Measurements from ENCODE around the gene KIF1A.

Gene KIF1A

DNA sequence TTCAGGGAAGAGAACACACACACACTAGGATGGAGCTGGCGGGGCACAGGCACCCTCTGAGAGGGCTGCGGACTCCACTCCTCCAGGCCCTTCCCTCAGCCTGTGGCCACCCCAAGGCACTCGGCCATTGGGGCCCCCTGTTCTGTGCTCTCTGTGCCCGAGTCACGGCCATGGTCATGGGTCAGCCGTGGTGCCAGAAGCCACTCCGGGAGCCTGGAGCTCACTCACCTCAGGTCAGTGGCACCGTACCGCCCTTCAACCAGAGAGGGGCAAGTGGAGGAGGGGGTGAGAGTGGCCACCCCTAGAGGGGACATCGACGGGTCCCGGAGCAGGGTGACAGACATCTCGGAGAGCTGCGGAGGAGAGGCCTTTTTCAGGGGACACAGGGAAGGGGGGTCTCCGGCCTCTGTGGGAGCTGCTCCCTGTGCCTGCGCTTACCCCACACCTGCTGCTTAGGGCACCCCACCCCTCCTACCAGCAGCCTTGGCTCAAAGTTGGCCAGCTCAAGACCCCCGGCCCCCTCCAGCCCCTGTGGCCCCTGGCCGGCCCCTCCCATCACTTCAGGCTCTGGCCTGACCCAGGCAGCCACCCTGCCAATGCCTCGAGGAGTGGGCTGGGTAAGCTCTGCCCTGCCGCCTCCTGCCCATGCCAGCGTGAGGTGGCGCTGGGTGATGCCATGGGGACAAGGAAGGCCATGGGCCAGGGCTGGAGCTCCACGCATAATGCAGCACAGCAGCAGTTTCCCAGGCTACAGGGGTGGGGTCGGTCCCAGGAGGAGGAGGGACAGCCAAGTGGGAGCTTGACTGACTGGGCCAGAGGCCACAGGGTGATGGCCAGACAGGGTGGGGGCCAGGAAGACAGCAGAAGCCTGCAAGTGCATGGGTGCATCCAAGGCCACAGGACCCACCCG, 99.1 kb downstream of the KIF1A start:
- no peak for DNase-seq (ENCODE audit: low read depth in 2 of 3, low spot score in 1 of 3)

- DNase-seq (ENCODE audit: low read depth in 2 of 3, low spot score in 1 of 3): no peak
Observed at GRCh38 chr2:240719676-240720545, 100.1 kb downstream of the KIF1A start.

DNA sequence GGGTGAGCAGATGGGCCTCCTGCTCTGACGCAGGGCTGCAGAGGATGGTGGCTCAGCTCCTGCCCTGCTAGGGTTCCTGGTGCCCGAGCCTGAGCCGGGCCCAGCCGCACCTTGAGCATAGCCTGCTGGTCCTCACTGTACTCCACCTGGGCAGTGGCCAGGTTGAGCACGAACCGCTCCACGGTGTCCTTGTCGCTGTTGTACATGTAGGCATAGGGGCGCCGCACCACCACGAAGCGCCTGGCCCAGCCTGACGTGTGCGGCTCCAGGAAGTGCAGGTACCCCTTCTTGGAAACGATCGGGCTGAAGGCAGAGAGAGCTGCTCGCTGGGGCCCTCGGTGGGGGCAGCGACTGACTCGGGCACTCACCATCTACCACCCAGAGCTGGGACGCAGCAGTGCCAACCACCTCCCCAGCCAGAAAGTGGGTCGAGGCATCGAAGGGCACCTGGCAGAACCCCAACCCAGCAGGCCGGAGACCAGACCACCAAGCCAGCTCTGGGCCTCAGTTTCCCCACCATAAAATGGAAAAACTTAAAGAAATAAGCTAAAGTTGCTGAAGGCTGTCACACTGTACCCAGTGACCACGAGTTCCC, 101.0 kb downstream of the KIF1A start:
- DNase-seq (ENCODE audit: low read depth in 2 of 3, low spot score in 1 of 3): no peak

DNA sequence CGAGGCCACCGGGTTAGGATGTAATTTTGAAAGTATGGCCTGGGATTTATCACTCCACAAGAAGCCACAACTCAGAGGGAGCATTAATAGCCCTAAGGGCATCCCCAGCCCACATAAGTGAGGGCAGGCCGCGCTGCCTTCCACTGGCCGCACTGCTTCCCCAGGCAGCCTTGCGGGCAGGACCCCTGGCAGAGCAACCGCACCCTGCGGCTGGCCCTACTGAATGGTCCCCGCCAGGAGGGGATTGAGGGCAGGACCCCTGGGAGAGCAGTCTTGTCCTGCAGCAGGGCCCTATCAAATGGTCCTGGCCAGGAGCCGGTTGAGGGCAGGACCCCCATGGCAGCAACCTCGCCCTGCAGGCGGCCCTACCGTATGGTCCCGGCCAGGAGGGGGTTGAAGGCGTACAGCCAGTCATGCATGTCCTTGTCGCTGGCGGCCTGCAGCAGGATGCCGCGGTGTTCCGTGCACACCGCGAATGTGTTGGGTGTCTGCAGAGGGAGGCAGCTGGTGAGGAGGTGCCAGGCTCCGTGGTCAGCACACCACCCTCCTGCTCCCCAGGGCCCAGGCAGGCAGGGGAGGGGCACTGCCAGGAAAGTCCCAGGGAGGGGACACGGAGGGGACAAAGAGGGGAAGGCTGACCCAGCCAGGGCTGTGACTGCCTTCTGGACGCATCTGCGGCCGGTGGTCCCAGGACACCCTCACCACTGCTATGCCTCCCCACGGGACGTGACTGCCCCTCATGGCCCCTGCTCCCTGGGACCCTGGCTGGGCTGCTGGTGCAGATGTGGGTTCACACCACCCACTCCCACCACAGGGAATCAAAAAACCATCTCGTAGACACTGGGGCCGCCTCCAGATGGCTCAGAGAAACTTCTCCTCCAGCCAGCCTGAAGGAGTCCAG, 102.1 kb downstream of the KIF1A start:
- DNase-seq (ENCODE audit: low read depth in 2 of 3, low spot score in 1 of 3): no peak

DNA sequence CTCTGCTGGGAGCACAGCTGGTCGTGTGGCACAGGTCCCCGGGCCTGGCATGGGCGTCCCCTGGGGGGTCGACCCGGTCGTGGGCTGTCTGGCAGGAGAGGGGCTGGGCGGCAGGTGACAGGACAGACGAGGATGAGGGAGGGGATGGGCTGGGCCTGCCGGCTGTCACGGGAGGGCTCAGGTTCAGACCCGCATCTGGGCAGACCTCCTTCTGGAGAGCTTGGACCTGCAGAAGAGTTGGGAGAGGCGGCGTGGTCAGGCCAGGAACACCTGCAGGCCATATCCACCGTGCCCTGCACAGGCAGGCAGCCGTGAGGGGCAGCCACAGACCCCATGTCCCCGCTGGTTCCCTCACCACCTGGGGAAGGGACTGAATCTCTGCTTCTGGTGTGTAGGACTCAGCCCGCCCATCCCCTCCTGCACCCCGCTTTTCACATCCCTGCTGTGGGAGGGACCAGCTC, 102.8 kb downstream of the KIF1A start:
- no peak for DNase-seq (ENCODE audit: low read depth in 2 of 3, low spot score in 1 of 3)

- DNase-seq (ENCODE audit: low read depth in 2 of 3, low spot score in 1 of 3): no peak
Observed at GRCh38 chr2:240716130-240716798, 103.8 kb downstream of the KIF1A start.

DNA sequence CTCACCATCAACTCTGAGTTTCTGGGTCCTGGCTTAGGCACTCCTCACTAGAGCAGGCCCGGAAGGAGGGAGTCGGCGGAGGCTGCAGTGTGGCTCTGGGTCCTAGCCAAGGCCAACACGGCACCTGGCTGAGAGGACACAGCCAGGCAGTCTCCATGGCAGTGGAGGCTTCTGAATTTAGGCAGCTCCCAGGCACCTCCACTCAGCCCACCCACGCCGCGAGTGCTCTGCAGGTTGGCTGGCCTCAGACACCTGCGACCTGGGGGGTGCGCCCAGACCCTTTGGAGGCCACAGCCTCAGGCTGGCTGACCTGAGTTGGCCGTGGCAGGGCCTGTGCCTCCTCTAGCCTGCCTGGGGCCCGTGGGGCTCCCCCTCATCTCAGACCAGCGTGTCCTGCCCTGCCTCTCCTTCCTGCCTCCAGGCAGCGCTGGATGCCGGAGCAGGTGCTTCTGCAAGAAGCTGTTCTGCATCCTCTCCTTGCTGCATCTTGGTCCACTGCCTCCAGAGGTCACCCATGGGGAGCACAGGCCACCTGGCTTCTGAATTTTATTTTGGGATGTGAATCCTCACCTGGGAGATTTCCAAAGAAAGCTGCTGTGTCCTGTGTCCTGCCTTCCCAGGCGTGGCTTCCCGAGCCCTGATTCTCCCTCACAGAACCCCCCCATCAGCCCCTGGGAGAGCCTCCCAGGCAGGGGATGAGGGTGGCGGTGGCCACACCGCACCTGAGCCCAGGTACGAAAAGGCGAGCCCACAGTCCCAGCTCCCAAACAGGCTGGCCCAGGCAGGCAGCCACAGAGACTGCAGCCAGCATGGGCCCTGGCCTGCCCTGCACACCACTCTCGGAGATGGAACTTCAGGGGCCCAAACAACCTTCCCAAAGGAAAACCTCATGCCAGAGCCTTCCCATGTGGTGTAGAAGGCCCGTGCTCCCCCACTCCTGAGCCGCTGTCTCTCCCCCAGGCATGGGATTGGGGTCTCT, 105.0 kb downstream of the KIF1A start:
- no peak for DNase-seq (ENCODE audit: low read depth in 2 of 3, low spot score in 1 of 3)

GRCh38 chr2:240713928-240714746, 105.9 kb downstream of the KIF1A start:
- DNase-seq (ENCODE audit: low read depth in 2 of 3, low spot score in 1 of 3): no peak

- DNase-seq (ENCODE audit: low read depth in 2 of 3, low spot score in 1 of 3): no peak
Observed at GRCh38 chr2:240713071-240713927, 106.7 kb downstream of the KIF1A start.

DNA sequence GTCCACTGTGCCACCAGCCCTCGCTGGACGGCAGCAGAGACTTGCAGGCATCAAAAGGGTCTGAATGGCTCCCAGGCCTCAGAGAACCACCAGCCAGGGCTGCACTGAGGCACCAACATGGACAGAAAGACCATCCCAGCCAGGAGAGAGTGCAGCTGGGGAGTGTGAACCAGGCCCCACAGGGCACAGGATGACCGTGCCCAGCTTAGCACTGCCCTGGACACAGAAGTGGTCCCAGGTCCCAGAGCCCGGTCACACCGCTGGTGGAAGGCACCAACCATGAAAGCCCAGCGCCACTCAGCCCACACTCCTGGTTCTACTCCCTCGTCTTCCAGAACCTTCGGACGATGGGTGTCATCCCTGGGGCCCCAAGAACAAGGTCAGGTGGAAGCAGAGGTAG, 107.9 kb downstream of the KIF1A start:
- no peak for DNase-seq (ENCODE audit: low read depth in 2 of 3, low spot score in 1 of 3)

- DNase-seq (ENCODE audit: low read depth in 2 of 3, low spot score in 1 of 3): no peak
Observed at GRCh38 chr2:240711701-240712100, 108.3 kb downstream of the KIF1A start.

- DNase-seq (ENCODE audit: low read depth in 2 of 3, low spot score in 1 of 3): no peak
Observed at GRCh38 chr2:240711296-240711695, 108.7 kb downstream of the KIF1A start.

GRCh38 chr2:240708457-240708856, 111.6 kb downstream of the KIF1A start:
- no peak for DNase-seq (ENCODE audit: low read depth in 2 of 3, low spot score in 1 of 3)

GRCh38 chr2:240707821-240708220, 112.2 kb downstream of the KIF1A start:
- no peak for DNase-seq (ENCODE audit: low read depth in 2 of 3, low spot score in 1 of 3)

- no peak for DNase-seq (ENCODE audit: low read depth in 2 of 3, low spot score in 1 of 3)
Observed at GRCh38 chr2:240707043-240707756, 112.8 kb downstream of the KIF1A start.

DNA sequence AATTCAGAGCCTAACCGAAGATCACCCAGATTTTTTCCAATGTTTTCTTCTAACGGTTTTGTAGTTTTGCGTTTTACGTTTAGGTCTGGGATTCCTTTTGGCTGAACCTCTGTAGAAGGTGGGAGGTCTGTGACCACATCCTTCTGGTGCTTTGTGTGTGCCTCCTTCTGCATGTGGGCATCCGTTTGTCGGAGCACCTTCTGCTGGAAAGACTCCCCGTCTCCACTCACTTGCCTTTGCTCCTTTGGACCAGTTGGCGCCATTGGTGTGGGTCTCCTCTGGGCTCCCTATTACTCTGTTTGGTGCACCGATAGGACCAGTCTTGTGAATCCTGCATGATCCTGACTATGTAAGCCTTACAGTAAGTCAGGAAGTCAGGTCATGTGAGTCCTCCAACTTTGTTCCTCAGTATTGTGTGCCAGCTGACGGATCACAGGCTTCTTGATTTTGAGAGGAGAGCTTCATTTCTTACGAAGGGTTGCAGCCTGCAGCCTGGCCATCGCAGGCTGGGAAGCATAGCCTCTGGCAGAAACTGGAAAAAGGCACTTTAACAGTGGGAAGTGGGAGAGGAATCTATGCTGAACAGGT, 114.7 kb downstream of the KIF1A start:
- DNase-seq (ENCODE audit: low read depth in 2 of 3, low spot score in 1 of 3): no peak
